HG02973 (cell line): ENCODE results near the gene ALG14.

Source experiments
- ATAC-seq: cut with Tn5 transposase; IDR thresholded peaks from one replicate; pipeline ENCODE4 v1.9.1; 2021; ENCODE audit warnings: moderate library complexity; ENCODE audit not compliant: unreplicated experiment

The ALG14 gene

DNA sequence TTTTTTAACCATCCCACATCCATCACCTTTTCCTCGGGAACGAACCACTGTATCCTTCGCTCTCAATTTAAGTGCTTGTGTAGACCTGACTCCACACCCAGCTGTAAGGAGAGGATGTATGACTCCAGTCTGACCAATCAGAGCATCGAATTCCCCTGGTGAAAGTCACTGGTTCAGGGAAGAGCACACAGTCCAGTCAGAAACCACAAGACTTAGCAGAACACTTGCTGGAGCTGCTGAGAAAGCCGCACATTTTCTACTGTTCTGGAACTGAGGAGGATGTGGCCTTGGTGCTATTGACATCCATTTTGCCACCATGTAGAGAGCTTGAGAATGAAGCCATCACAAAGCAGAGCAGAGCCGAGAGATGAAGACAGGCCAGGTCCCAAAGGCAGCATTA is 86.0 kb downstream of the ALG14 start:
- no peak for ATAC-seq

DNA sequence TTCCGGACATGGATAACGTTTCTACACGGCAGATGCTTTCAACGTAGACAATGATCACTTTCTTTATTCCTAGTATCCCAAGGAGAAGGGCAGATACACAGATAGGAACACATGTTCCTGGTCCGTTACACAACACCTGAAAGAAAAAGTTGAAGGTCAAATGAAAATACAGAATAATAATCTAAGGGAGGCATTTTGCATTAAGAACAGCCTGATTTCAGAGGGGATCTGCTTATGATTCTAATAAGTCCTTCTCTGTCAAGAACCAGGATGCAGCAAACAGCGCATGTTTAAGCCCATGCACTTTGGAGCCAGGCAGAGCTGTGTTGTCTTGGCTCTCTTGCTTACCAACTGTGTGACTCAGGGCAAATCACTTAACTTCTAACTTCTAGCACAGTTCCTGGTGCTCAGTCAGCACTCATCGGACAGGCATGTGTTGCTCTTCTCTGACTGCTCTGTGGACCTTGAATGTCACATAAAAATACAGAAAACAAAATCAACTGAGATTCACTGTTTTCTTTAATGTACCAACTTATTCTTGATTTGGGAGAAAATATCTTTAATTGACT is 89.5 kb downstream of the ALG14 start:
- ATAC-seq, result no peak

DNA sequence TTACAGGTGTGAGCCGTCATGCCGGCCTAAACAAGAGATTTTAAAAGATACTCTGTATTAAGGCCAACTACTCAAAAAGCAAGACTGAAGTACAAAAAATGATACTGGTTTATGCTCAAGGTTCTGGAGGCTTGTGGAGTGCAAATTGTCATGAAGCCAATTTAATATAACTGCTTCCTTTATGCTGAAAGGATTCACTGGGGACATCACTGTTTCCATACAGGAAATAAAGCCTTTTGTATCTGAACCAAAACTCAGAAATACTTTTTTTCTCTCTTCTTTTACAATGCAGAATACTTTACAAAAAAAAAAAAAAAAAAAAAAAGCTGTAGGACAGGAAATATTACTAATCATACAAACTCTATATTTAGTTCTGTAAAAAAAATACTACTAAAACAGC is 90.4 kb downstream of the ALG14 start:
- ATAC-seq, result no peak

DNA sequence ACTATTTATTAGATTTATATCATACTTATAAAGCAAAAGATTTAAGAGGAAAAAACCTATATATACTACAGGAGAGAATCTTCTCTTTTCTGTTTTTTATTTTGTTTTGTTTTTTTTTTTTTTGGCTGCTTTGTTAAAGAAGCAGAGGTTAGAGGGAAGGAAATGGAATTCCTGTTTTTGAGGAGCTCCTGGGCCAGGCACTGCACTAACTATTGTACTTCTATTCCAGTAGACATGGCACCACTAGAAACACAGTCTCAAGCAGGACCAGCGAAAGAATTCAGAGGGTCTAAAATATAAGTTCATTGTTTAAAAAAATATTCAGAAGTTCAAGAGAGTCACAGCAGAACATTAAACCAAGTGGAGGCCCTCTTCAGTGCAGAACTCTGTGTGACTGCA is 91.2 kb downstream of the ALG14 start:
- ATAC-seq, result no peak

DNA sequence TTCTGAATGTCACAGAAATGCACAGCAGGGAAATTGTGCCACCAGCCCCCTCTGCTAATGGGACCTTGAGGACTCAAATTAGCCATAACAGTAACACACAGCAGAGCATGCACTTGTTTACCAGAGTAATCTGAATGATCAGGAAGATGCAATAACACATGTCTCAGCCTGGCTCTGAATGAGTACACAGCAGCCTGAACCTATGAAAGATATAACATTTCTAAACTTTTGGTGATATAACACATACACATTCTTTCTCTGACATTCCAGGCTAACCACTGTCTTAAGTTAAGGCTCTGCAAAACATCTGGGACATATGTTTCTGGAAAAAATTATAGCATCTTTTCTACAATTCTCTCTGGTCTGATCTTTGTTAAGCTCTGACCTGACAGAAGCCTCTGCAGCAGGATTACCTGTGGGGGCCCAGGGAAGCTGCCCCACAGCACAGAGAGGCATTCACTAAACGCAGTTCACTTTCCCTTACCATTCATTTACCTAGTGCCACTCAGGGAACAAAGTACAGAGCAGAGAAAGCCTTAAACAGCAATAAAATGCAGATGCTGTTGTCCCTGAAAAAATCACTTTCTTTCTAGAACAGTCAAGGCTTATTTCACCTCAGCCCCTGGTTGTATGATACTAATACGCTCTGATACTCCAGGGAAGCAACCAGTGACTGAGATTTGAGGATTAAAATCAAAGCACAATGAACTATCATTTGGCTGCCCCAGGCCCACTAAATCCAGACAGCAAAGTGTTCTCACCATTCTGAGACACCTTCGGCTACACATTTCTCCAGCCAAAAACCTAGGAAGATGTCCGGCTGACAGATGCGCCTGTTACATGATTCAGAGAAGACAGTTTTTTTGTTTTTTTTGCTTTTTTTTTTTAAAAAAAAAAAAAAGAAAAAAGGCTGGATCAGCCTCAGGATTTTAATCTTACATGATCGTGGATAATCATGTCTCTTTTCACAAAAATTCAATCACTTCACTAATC is 91.9 kb downstream of the ALG14 start:
- ATAC-seq, result no peak

DNA sequence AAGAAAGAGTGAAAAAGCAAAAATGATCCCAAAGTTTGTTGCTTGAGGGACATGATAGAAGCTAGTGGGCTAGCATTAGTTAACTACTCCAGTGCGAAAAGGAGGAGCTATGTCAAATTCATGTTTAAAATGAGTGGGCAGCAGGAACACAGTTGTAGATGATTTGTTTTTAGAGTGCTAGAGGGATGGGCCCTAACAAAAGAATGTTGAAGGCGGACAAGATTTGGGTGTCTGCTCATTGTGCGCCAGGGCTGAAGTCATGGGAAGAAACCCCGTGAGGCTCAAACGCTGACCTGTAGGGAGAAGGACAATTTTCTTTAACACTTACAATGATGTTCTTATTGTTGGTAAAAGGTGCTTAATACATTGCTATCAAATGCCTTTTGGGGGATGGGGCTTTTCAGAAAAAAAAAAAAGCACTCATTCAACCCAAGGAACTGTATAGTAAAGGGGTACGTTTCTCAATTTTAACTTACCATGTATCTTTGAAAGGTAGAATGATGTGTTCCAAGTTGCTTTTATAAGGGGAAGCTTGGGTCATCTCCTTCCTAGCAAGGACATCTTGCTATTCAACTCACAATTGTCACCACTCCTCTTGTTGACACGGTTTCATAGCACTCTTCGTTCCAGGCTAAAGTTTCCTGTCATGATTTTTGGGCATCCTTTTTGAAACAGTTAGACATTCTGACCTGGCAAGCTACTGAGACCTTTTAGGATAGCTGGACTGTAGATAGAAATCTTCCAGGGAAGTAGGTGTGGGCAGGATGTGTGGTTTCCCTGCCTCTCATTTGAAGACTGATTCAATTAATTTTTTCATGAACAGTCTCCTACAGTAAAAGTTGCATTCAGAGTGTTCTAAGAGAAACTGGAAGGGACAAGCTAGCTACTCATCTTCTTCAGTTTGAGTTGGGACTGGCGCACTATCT is 92.8 kb downstream of the ALG14 start:
- ATAC-seq, result no peak

DNA sequence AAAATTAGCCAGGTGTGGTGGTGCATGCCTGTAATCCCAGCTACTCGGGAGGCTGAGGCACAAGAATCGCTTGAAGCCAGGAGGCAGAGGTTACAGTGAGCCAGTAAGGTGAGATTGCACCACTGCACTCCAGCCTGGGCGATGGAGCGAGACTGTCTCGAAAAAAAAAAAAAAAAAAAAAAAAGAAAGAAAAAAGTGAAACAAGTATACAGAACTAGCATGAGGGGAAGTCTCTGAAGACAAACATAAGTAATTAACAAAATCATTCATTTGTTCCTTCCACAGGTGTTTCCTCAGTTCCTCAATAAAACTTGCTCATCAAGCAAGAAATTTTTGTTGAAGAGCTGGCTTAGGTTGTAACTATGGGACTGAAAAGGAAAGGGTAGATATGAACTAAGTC is 93.6 kb downstream of the ALG14 start:
- no peak for ATAC-seq

DNA sequence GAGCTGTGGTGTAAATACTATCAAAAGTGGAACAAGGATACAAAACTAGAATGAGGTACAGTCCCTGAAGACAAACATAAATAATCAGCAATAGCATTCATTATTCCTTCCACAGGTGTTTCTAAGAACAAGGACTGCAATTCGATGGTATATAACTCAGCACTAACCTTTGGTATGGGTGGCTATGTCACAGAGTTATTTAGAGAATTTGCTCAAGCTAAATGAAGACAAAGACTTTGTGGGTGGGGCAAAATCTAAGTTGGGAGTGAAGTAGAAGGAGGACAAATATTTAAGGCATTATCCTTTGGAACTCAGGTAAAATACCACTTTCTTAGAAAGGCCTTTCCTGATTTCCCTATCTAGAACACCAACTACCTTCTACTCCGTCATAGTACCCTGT is 94.3 kb downstream of the ALG14 start:
- no peak for ATAC-seq

DNA sequence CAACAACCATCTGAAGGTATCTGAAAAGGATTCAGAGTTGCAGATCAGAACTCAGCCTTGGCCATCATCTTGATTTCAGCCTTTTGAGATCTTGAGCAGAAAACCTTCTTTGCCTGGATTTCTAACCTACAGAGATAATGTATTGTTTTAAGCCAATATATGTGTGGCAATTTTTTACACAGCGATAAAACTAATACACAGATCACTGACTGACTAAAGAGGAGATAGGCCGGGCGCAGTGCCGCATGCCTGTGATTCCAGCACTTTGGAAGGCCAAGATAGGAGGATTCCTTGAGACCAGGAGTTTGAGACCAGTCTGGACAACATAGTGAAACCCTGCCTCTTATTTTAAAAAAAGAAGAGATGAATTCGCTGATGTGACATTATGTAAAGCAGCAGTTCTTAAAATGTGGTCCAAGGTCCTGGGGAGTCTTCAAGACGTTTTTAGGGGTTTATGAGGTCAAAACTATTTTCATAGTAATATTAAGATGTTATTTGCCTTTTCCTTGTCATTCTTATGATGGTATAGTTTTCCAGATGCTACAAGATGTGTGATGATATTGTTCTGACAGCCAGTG is 95.7 kb downstream of the ALG14 start:
- ATAC-seq, result no peak

DNA sequence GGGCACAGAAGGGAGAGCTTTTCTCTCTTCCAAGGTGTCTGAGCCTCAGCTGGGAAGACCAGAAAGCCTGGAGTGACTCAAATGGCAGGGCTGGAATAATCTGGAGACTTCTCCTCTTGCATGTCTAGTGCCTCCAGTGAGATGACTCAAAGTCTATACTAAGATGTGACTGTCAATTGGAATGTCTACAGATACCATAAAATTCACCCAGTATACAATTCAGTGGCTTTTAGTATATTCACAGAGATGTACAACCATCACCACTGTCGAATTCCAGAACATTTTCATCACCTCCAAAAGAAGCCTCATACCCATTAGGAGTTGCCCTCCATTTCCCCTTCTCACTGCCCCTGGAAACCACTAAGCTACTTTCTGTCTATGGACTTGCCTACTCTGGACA is 97.9 kb downstream of the ALG14 start:
- ATAC-seq, result no peak

DNA sequence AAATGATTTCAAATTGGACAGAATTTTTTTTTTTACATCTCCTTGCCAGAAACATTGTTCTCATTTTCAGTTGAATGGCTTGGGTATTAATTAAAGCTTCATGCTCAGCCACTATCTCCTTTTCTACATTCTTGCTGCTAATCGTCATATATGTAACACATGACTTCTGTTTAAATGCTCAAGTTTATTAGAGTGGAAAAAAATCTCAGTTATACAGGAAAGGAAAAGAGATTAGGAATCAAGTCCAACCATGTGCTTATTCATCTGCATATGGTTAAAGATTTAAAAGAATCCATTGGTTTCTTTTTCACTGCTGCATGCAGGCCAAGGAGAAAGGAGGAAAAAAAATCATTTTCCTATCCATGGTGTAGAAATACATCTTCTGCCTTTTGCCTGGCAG is 98.5 kb downstream of the ALG14 start:
- no peak for ATAC-seq

DNA sequence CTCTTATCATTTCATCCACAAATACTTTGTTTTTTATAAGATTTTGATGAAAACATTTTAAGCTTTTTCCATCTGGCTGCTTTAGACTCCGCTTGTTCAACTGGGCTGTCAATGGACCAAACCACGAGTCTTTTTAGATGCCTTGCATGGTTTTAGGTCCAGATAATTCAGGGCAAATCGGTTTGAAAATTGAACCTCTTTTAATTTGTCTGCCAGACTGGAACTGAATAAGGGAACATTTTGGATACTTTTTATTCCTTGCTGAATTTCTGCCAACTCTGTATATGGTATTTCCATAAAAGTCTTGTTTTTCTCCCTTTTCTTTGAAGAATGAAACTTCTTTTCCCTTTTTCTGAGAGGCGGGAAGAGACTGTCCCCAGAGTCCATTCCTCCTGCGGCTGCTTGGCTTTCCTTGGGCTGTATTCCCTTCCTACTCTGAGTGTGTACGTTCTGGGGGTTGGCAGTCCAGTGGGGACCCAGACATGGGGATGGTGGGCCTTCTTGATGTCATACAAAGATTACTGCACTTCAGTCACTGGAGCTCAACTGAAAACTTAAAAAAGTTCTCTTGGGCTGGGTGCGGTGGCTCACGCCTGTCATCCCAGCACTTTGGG is 99.3 kb downstream of the ALG14 start:
- no peak for ATAC-seq

DNA sequence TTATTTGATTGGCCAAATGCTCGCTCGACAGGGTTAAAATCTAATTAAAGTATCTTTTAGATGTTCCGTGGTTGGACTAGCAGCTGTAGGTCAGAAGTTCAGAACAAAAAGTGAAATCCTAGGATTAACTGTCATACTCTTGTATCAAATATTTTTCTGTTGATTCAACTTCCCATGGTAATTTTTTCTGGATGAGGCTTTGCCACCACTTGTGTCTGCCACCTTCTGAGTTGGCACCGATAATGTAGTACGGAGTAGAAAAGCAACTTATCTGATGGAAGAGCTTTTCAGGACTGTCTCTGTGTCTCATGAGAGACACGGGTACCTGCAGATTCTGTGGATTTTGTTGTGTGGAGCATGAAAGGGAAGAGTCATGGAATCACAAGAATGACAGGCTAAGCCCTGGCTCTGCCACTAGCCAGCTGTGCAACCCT is 101.2 kb downstream of the ALG14 start:
- no peak for ATAC-seq

DNA sequence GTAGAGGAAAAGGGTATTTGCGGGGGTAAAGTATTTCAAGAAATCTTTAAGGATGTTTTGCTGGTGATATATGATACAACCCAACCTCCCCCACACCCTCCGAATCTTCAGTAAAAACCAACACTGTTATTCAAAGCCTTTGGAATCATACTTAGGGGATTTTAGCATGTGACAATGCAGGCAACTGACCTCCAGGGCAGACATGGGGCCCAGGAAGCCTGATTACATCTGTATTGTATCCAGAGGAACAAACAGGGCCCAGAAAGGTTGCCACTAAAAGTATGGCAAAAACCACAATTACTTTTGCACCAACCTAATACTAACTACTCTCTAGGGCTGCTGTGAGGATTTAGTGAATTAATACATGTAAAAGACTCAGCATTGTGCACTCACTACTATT is 102.0 kb downstream of the ALG14 start:
- no peak for ATAC-seq

DNA sequence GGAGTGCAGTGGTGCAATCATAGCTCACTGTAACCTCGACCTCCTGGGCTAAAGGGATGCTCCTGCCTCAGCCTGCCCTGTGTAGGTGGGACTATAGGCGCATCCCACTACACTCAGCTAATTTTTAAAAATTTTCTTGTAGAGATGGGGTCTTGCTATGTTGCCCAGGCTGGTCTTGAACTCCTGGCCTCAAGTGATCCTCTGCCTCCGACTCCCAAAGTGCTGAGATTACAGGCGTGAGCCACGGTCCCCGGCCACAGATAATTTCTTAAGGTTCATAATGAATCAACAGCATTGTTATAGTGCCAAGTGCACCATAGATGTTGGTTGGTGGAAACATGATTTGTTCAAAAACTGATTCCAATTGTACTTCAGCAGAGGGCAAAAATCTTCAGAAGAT is 103.6 kb downstream of the ALG14 start:
- ATAC-seq, result no peak

DNA sequence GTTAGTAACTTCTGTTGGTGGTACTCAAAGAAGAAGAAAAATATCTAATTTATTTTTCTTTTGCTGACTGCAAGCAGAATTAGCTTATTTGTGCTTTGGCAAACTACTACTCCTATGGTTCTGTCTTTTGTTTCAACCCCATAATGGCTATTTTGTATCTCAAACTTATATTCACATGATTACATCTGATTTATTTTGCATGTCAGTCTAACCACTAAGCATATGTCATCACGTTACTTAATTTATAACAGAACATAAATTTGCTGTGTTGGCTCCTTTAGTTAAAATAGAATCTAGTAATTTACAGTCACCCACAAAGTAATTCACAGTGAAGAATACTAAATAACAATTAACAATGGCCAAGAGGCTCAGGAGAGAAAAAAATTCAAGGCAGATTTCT is 106.7 kb downstream of the ALG14 start:
- no peak for ATAC-seq

DNA sequence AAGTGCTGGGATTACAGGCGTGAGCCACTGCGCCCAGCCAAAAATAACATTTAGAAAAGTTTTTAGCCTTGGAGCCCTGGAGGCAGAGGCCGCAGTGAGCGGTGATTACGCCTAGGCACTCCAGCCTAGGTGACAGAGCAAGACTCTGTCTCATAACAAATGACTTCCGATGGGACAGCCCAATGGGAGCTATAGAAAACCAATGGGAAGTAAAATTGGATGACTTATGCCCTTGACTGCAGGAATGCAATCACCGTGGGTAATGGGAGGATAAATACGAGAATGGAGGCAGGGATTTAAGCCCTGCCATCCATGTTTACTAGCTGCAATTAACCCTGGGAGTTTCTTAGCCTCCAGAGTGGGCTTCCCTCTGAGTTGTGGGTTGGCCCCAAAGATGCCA is 108.9 kb downstream of the ALG14 start:
- ATAC-seq, result no peak

DNA sequence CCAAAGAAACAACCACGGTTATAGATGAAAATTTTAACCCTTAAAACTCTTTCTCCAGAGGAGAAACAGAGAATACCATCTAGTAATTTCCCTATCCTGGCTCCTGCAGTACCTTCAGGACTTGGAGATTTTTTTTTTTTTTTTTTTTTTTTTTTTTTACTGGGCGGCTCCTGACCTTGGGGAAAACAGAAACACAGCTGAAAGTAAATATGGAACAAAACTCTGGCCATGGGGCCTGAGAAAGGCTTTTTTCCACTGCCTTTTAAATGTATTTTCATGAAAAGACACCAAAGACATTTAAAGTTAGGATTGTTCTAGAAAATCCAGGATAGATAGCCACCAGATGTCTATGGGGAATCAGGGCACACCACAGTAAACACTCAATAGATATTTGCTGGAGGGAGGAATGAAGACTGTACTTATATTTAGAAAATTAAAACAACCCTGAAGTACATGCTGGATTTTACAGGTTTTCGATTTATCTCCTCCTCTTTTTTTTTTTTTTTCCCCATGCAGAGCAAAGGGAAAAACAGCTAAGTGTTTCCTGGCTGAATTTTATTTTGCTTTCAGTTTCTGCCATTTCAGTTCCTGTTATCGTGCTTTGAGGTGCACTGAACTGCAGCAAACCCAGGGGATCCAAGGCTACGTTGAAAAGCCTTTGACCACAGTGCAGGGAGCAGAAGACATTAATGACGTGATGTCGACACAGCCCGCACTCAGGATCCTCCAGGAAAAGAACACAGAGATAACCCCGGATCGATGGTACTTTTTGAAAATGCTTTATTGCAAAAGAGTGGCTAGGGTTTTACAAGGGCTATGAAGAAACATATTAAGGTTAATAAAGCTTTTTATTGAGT is 110.1 kb downstream of the ALG14 start:
- peak; percentile 92 for ATAC-seq

DNA sequence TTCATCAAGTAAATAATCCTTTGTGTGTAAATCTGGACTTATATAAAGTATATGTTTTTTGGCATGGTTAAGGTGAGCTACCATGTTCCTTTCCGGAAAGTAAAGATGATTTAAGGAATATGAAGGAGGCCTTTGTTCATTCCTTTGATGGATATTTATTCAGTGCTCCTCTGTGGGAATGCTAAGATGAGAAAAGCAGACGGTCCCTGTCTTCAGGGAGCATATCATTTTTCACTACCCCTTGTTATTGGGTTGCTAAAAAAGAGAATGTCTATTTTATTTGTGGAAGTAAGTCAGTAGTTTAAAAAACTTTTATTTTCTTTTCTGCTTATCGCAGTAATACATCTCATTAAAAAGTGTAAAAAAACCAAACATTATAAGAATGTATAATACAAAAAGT is 110.8 kb downstream of the ALG14 start:
- ATAC-seq, result no peak

DNA sequence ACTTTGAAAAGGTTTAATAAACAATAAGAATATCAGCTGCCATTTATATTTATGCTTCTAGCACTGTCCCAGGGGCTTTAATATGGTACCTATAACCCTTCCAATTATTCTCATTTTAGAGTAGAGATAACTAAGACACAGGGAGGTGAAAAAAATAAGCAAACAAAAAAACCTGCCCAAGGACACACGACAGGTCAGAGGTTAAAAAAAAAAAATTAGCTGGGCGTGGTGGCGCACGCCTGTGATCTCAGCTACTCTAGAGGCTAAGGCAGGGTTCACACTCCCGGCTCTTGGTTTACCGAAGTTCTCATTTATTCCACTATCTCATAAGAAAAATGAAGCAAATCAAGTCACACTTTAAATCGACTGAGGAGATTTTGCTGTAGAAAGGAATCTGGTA is 111.2 kb downstream of the ALG14 start:
- ATAC-seq, result no peak
